Inferior parietal cortex (tissue), 1 donor: Measurements from ENCODE around the gene LCLAT1.

ENCODE experiments used
- DNase-seq: peaks from one replicate; pipeline ENCODE4 v3.0.0-alpha.2; 2016; ENCODE audit errors: extremely low spot score

The LCLAT1 gene

DNA sequence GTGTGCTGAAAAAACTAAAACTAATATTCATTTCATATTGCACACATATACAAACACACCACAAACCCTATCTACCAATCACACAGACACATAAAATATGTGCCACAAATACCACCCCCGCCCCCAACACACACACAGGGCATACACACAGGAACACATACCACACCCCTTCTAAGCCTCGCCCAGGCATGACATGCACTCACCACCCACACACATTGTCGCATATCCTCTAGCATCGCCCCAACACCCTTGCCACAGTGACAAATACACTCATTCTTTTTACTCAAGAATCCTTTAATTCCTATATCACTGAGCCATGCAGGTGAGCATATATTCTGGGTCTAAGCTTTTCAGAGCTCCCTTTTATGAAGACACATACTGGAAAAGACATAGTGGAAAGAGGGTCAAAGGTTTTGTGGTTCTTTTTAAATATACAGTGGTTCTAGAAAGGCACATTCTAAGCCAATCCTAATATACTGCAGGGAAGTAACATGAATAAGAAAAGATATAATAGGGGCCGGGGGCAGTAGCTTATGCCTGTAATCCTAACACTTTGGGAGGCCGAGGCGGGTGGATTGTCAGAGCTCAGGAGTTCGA is 24.5 kb upstream of the LCLAT1 start:
- DNase-seq: no peak

DNA sequence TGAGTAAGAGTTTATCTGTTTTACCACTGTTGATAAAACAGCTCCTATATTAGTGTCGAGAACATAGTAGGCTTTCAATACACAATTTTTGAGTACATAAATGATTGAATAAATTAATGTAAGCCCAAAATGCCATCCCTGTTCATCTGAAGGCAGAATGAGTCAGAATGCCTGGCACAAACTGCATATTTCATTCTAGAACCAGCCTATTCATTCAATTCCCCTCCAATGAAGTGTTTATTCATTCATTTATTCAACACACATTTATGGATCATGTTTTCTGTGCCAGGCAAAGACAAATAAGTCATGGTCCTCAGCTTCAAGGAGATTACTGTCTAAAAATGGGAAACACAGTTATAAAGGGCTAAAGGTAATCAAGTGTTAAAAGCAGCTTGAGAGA is 22.8 kb upstream of the LCLAT1 start:
- DNase-seq: no peak

DNA sequence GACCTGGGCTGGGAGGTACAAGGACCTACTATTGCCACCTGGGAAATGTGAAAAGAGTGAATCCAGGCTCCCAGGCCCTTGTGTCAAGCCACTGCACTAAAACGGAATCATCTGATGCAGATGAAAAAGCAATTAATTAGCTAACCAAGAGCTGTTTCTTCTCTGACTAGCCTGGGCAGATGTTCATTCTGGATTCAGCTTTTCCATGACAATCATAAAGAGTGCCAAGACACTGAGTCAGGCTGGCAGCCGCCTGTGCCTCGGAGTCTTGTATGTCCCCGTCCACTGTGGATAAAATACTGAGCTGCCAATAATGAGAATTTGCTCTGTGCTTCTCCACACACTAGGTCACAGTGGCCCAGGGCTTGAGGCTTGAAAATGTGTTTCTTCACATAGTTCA is 21.7 kb upstream of the LCLAT1 start:
- no peak for DNase-seq

DNA sequence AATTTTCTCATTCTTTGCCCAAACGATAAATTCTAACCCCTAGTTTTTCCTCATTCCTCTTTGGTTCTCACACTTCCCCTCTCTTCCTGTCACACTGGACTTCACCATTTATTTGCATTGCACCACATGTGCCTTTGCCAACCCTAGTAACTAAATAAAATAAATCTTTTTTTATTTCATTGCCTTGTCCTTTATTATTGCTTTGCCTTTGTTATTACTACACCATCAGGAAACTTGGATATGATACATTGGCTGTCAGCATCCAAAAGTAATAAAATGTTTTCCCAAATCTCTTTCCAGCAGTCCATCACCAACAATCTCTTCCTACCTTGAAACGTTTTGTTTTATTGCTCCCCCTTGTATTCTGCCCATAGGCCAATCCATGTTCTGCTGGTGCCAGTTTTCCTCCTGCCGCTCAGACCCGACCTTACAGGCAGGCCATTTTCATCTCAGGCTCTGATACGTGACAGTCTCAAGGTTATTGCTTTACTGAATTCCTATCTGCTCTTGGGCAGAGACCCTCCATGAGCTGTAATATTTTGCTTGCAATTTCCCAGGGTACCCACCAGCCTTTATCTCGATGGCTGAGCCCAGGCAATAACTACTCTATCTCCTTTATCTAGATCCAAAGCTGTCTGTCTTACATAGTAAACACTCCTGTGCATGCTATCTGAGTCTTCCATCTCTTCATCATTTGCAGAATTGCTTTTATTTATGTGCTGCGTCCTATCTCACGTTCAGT is 19.3 kb upstream of the LCLAT1 start:
- DNase-seq: no peak

DNA sequence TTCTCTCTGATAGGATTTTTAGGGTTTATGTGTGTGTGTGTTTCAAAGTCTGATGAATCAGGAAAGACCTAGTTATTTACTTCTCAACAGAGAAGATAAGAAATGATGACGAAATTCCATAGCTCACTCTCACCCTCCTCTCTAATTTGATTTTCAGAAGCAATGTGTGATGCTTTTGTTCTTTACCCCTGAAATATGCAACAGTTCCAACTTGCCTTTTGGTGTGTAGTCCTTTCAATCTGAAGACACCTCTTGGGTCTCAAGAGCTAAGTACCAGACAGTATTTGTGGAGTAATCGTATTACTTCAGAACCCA is 18.7 kb upstream of the LCLAT1 start:
- no peak for DNase-seq

DNA sequence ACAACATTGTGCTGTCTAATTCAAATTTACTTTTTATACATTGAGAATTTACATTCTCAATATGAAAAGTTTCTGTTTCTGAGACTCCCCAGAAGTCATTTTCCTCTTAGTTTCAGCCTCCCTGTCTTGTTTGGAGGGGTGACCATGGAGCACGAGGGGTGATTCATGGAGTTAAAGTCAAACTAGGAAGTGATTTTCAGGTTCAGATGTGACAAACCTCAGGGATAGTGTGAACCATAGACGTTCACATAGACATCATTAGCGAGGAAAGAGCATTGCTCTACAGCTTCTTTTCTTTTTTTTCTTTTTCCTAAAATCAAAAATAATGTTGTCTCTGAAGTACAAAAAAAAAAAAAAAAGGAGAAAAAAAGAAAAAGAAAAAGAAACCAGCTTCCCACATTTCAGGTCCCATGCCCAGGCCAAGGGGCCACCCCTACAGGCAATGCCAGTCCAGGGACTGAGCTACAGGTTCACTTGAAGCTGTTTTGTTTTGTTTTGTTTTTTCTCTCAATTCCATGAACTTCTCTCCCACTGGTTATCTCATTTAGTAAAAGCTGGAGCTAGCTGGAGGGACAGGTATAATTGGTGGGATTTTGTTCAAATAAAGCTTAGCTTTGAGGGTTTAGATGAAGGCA is 18.1 kb upstream of the LCLAT1 start:
- DNase-seq: no peak

DNA sequence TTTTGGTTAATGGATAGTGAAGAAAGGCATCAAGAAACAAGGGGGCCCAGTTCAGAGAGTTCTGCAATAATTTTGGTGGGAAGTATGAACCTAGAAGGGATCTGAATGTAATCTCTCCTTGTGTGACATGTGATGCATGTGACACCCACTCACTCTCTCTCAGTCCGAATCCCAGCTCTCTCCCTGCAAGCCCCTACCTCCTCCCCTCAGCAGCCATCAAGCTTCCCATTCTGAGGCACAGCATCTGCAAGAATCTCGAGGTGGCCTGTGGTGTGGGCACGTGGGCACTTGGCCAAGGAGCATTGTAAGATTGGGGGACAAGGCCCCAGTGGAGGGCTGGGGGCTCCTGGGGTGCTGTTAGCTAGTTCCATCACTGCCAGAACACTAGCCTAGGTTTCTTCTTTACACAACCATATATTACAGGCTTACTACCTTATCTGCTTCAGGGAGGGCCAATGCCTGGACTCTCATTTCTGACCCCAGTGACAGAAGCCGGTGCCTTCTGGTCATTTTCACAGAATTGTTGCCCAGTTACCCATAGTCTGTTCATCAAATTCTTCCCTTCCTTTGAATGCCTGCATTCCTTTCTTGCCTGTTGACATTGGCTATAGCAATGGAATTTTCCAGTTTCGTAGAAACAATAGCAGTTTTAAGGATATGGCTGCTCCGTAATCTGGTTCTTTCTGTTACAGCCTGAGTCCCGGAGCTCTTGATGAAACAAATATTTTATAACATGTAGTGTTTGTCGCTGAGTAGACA is 13.3 kb upstream of the LCLAT1 start:
- no peak for DNase-seq

DNA sequence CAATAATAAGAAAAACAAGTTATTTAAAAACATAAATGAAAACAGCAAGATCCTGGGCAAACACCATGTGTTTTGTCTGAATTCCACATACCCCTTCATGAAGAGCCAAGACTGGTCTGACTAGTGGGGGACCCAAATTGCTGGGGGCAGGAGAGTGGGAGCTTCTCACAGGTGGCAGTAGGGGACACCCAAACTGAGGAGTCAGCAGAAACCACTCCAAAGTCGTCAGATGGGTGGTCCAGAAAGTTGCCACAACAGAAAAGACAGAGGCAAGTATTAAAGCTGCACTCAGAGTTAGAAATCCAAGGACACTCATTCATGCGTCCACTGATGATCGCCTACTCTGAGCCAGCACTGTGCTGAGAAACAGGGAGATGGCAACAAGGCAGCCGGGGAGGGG is 12.3 kb upstream of the LCLAT1 start:
- no peak for DNase-seq

DNA sequence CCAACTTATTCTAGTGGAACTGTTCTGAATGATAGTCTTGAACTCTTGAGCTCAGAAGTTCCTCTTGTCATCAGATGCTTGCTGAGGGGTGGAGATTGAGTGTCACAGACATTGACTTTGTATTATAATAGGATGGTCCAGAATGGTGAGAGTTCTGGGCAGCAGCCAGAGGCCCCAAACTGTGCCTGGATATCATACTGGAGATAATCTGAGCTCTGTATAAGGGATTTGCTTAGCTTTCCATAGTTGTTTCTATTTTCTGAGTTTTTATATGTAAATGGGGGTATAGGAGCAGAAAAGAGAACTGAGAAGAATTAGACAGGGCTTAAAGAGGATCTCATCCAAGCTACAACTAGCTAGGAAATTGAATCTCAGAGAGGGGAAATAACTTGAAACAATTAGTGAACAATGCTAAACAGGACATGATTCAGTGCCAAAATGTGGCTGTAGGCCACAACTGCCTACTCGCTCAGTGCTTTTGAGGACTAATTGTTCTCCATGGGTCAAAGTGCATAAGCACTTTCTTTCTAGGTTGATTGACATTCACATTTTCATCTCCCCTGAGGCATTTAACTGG is 10.1 kb upstream of the LCLAT1 start:
- DNase-seq: no peak

DNA sequence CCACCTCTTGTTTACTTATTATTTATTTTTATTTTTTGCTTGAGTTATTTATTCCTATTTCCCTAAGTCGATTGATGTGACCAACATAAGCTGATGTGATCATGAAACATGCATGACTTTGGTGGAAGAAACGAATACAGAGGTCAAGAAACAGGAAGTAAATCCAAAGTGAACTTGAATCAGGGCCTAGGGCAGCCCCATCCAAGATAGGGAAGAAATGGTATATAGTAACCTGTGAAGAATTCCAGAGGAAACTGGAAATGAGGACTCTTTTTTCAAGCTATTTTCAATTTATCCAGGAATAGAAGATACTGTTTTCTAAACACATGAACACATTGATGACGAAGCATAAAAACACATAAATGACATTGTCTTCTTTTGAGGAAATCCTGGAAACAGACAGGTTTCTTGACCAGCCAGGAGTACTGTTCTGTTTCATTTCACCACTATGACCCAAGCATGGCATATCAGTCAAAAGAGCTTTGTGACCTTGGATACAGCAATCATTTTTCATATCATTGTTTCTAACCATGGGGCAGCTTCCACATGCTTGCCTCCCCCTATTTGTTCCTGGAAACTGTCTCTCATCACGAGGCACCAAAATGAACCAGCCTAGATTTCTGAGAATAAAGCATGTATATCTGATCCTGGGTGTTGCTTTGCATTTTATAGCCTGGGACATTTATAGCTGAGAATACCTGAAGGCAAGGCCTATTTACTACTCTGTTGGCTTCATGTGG is 9.1 kb upstream of the LCLAT1 start:
- no peak for DNase-seq

DNA sequence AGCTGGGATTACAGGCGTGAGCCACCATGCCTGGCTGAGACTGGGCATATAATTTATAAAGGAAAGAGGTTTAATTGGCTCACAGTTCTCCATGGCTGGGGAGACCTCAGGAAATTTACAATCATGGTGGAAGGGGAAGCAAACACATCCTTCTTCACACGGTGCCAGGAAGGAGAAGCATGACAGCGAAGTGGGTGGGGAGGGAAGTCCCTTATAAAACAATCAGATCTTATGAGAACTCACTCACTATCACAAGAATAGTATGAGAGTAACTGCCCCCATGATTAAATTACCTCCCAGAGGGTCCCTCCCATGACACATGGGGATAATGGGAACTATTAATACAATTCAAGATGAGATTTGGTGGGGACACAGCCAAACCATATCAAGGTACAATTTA is 7.8 kb upstream of the LCLAT1 start:
- DNase-seq: no peak

DNA sequence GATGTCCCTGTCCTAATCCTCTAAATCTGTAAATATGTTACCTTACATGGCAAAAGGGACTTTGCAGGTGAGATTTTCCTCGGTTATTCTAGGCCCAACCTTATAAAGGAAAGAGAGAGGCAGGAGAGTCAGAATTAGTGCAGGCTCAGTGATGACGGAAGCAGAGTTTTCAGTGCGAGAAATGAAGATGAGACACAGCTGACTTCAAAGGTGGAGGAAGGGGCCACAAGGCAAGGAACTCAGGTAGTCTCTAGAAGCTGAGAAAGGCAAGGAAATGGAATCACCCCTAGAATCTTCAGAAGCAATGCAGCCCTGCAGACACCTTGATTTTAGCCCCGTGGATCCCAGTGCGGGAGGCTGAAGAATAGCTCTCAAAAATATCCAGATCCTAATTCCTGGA is 7.2 kb upstream of the LCLAT1 start:
- no peak for DNase-seq

DNA sequence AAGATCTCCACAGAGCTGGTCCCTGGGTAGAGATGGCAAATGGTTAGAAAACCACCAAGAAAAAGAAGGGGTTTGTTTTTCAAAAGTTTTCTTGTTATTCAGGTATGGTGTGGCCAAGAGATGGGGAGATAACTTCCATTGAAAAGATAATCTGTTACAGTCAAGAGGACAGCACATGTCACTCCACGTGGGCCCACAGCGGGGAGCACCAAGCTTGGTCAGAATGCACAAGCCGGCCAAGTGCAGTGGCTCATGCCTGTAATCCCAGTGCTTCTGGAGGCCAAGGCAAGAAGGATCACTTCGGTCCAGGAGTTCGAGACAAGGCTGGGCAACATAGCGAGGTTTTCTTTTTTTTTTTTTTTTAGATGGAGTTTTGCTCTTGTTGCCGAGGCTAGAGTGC is 6.0 kb upstream of the LCLAT1 start:
- no peak for DNase-seq

DNA sequence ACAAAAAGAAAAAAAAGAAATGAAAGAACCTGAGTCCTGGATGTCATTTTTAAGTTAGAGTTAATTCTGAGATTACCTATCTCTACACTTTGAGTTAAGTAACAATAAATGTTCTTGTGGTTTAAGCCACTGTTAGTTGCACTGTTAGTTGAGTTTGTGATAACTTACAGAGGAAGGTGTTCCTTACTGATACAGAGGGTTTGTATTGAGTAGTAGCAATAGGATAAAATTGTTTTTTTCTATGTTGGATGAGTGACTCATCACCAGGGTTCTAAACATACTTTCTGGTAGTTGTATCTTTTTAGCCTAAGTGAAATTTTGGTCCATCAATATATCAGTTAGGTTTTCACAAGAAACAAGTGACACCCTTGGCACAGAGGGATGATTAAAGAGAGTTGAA is 4.0 kb upstream of the LCLAT1 start:
- no peak for DNase-seq

DNA sequence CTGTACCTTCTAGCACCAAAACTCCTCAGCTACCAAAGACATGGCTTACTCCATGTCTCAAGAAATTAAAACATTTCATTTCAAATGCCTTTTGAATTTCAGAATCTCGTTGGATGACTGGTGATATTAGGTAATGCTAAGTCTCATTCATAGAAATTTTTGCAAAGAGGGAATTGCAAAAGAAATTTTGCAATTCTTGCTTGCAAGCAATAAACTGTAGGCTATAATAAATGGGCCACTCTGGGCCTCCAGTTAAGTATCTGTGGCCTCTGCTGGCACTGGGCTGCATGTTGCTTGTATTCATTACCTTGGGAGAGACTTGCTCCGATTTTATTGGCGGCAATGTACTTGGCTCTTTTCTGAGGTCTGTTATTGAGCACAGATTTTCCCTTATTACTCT is 2.8 kb upstream of the LCLAT1 start:
- no peak for DNase-seq

DNA sequence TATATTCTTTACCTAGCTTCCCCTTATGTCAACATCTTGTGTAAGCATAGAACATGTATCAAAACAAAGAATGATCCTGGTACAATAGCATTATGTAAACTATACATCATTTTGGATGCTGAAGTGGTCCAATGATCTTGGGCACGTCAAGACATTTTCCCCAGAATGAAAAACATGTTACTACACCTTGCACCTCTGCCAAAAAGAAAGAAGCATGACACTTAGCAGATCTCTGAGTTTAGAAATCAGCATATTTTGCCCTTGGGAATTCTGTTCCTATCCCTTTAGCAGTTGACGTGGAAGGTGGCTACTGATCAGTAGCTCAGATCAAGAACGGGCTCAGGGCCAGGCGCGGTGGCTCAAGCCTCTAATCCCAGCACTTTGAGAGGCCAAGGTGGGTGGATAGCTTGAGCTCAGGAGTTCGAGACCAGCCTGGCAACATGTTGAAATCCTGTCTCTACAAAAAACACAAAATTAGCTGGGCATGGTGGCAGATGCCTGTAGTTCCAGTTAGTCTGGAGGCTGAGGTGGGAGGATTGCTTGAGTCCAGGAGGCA is 1.7 kb upstream of the LCLAT1 start:
- no peak for DNase-seq

DNA sequence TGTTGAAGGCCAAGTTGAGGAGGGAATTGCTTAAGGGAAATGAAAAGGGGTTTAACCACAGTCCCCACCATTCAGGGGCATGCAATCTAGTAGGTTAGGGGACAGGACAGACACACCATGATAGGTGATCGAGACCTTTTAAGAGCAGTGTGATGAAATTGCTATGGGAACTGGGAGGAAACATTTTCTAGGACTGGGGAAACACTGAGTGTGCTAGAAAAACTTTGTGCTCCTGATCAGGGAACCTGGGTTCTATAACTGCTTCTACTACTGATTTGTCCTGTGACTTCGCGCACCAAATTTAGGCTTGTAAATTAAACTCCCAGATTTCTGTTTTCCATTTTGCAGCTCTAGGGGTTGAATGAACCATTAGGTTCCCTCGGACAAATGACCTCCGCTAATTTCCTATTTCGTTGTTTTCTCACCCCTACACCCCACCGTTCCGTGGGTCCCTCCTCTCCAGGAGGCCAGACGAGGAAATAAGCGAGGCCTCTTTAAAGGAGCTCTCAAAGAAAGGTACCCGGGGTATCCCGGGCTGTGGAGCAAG is 371 bp upstream of the LCLAT1 start:
- DNase-seq: no peak

DNA sequence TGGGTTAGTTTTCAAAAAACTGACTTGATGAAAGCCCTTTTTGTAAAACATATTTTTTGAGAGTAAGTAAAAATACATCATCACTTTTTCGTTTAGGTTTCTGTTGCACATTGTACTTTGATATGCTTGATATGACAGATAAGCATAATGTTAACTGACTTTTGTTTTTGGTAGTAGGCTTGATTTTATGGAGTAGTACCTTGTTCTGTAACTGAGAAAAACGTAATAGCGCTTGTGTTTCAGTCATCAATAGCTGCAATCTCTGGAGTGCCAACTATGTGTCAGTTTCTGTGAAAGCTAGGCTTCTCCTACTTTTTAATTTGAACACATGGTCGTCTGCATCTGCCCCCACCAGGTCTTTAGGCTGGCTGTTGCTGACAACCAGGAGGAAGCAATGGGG is 1.3 kb downstream of the LCLAT1 start:
- DNase-seq: no peak

DNA sequence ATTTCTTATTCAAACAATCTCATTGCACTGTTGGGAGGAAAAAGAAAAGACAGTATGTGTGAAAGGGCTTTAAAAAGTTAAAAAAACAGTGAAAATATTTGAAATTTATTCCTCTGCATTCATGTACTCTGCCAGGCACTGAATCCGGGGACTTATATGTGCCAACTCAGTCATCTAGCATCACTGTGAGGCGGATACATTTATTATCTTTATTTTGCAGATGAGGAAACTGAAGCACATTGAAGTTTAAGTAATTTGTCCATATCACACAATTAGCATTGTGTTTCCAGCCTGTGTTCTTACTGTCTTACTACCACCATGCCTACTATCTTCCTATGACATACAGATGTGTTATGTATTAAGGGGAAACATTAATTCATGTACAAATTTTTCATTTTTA is 1.8 kb downstream of the LCLAT1 start:
- no peak for DNase-seq

DNA sequence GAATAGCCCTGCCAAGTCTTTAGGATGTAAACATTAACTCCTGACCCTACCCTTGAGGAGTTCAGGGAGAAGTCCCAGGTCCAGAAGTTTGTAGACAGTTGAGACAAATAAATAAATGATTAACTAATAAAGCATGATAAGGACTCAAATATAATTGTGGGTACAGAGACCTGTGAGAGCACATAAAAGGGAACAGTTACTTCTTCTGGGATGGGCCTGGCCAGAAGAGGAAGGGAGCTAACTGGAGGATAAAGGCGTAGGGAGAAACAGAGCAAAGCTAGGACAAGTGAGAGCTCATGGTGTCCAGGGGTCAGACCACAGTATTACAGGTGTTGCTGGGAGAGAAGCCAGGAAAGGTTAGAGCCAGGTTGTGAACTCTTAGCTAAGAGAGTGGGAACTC is 3.0 kb downstream of the LCLAT1 start:
- DNase-seq: no peak

DNA sequence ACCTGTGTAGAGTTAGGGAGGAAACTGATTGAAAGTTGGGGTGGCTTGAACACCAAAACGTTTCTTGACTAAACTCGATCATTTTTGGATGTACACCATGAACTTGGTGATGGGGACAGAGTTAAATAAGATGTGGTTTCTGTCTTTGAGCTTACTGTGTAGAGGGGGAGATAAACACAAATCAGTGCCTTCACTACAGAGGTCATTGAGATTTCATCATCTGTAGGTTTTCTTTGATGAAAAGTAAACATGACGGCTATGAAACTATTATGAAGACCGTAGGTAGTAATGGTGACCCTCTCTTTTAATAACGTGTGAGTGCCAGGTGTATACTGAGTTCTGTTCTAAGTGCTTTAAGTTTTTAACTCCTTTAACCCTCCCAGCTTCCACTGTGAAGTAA is 6.5 kb downstream of the LCLAT1 start:
- DNase-seq: no peak
